Fibroblast of skin of right quadriceps (primary cell): ENCODE measurements around the gene MITF.

ENCODE experiments used
- DNase-seq: peaks from one replicate; pipeline ENCODE4 v3.0.0-alpha.2; 2013

Gene MITF

DNA sequence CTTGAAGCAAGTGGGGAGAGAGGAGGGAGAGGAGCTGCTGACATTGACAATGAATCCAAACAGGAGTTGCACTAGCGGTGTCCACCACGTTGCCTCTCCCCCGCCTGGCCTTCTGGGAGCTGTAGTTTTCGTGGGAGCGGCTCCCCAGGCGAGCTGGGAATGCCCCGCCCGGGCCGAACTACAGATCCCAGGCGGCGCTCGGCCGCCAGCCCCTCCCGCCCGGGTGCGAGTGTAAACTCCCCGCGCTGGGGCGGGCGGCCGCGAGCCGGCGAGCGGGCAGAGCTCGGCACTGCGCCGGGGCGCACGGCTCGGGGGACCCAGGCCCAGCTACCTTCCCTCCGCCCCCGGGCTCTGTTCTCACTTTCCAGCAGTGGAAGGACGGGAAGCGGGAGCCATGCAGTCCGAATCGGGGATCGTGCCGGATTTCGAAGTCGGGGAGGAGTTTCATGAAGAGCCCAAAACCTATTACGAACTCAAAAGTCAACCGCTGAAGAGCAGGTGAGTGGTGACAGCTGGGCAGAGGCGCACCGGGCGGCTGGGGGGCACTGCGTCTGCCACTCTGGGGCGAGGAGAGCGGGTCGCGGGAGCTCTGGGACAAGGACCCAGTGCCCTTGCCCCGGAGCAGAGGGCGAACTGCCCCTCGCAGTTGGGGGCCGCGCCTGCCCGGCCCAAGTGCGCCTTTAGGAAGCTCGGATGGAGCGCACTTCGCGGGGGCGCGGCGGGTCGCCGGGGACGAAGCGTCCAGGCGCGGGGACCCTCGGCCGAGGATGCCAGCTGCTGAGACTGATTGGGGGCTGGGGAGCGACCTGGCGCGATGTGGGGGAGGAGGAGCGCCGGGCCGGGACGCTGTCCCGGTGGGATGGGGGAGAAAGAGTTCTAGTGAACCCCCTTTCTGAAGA lies at the start of gene MITF:
MITF (plus strand) TSS at position 261 of the 899 bp plus-strand sequence; CDS start at position 395, 134 bp downstream.
- peak; percentile 85 for DNase-seq

DNA sequence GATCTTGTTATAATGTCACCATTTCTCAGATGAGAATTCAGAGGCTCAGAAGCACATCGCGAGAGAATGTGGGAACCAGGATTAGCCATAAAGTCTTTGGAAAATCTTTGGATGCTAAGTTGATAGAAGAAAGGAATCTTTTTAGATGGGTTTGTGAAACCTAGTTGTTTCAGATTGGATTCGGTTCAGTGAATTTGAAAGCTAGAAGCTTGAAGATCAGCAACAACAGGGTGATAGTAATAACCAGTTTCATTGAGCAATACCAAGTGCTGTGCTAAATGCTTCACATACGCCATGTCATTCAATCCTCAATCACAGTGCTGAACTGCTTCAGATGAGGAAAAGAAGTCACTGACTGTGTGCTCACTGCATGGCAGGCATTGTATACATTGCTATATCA lies 47.4 kb upstream of the MITF start:
- DNase-seq: no peak

DNA sequence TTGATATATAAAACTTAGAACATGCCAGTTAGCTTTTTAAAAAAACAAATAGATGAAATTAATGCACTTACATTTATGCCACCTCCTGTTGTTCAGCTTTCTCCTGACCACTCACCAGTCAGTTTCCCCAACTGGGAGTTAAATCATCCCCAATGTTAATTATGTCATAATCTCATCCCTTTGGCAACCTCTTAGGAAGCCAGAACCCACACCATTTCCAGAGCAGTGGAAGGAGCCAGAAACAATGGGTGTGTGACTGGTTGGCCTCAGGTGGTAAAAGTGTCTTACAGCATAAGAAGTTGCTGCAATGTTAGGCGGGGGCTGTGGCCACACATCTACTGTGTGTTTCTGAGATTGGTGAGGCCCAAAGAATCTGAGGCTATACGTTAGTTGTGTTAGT lies 46.5 kb upstream of the MITF start:
- no peak for DNase-seq

DNA sequence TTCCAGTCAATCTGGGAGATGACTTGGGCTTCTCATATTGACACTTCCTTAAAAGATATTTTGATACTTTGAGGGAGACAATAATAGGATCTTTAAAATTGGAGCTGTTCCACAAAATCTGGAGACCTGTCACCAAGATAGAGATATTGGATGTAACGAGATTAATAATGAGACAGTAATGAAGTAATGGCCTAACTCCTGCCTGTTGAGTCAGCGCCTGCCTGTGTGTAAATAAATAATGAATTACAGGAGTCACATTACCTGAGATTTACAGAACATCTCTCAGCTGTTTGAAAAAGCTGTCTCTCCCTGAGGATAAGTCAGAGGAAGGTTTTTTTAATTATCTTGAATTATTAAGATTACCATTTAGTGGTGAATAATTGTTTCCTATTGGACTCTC lies 43.8 kb upstream of the MITF start:
- no peak for DNase-seq

GRCh38 chr3:69695933-69696332 lies 43.3 kb upstream of the MITF start:
- no peak for DNase-seq

GRCh38 chr3:69696367-69696766 lies 42.9 kb upstream of the MITF start:
- DNase-seq: no peak

DNA sequence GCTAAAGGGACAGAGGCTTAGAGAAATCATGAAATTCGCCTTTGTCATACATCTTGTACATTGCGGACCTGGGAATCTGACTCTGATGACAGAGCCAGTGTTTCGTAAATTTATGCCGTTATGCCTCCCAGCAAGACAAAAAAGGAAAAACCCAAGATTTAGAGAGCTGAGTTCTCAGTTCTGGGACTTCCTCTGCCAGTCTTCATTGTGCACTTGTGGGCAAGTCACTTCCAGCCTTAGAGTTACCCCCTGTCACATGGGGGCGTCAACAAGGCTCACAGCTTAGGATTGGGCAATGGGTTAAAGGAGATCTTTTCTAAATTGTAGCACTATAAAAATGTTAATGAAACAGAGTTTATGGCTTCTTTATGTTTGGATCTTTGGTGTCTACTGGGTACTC lies 41.9 kb upstream of the MITF start:
- DNase-seq: no peak

DNA sequence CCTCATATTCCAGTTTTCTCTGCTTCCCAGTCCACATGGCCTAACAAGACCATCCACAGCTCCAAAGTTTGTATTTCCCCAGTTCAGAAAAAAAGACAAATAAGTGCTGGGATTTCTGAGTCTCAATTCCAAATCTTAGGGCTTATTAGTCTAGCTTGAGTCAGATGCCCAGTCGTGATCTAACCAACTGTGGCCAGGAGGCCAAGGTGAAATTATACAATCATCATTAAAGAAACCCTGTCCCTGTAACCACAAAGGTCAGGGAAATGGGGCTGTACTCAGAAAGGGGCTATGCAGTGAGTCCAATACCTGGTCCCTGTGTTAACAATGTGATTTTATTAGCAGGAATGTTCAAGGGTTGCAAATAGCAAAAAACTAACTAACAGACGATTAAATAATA lies 40.5 kb upstream of the MITF start:
- no peak for DNase-seq

GRCh38 chr3:69699183-69699582 lies 40.1 kb upstream of the MITF start:
- DNase-seq: no peak

DNA sequence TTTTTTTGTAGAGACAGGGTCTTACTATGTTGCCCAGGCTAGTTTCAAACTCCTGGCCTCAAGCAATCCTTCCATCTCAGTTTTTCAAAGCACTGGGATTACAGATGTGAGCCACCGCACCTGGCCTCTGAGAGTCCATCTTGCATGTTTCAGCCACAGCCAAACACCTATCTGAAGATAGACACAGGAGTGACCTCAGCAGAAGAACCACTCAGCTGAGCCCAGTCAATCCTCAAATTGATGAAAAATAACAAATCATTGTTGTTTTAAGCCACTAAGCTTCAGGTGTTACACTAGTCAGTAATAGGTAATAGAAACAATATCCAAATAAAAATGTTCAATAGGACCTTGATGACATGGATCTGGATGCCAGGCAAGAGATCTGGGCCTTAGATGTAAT lies 38.3 kb upstream of the MITF start:
- no peak for DNase-seq

- peak; percentile 88 for DNase-seq
Measured at GRCh38 chr3:69710153-69710977, 28.9 kb upstream of the MITF start.

GRCh38 chr3:69712269-69712668 lies 27.0 kb upstream of the MITF start:
- DNase-seq: no peak

DNA sequence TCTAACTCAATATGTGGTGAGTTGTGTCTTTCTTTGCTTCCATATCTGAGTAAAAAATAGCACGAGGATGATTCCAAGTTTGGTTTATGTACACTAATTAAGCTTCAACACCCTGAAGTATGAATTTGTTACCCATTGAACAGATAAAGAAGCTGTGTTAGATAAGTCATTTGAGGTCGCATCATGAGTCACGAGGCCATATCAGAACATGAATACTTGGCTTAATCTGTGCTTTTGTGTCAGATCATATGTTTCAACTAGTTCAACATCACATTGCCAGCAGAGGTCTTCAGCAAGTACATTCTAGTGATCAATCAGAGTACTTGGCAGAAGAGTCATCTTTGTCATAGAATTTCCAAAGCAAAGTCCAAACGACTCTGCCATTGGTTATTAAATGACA lies 26.3 kb upstream of the MITF start:
- DNase-seq: no peak

DNA sequence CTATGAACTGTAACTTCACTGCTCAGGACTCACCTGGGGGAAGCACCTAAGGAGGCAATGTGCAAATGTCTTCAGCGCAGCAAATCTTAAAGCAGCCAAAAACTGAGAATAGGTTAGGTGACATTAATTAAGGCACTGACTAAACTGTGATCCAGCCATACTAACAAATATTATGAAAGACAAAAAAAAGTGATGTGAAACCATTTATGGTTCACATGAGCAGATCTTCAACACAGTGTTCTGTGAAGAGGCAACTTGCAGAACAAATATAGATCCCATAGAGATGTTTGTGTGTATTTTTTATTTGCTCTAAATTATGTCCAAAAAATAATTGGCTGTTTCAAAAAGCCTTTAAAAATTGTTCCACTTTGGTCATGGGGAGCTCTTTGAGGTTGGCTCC lies 24.1 kb upstream of the MITF start:
- no peak for DNase-seq

DNA sequence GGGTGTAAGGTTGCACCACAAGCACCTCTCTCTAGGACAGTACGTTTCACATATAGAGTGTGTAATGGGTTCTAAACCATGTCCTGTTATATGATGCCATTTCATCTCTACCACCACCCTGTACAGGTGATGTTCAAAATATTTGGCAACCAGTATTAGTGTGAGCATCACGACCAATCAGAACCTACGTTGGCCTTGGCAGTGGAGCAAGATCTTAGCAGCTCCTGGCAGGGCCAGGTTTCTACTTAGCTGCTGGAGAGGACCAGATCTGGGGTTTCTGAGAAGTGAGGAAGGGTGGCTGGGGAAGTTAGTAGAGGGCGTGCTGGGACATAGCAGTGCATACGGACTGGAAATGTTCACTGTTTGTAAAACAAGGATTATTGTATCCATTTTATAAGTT lies 23.1 kb upstream of the MITF start:
- no peak for DNase-seq

- no peak for DNase-seq
Measured at GRCh38 chr3:69718866-69719586, 20.2 kb upstream of the MITF start.

GRCh38 chr3:69719587-69720122 lies 19.6 kb upstream of the MITF start:
- no peak for DNase-seq

DNA sequence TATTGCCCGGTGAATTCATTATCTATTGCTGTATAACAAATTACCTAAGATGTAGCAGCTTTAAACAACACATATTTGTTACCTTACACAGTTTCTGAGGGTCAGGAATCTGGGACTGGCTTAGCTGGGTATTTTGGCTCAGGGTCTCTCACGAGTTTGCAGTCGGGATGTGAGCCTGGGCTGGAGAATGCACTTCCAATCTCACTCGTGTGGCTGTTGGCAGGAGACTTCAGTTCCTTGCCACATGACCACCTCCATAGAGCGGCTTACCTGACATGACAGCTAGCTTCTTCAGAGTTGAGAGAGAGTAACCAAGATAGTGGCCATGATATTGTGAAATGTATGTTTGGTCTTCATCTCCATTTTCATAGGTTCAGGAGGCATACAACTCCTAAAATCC lies 18.4 kb upstream of the MITF start:
- DNase-seq: no peak

DNA sequence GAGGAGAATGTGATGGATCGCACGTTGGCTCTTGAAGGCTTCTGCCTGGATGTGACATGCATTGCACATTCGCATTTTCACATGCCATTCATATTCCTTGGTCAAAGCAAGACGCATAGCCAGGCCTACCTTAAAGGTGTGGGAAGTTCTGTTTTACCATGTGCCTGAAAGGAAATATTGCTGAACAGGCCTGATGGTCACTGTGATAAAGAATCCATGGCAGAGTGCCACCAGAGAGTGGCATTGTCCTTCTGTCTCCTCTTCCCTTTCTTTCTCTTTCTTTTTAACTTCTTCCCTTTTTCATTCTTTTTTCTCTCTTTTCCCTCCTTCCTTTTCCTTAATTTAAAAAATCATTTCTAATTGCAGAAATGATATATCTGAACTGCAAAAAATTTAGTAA lies 15.9 kb upstream of the MITF start:
- no peak for DNase-seq

DNA sequence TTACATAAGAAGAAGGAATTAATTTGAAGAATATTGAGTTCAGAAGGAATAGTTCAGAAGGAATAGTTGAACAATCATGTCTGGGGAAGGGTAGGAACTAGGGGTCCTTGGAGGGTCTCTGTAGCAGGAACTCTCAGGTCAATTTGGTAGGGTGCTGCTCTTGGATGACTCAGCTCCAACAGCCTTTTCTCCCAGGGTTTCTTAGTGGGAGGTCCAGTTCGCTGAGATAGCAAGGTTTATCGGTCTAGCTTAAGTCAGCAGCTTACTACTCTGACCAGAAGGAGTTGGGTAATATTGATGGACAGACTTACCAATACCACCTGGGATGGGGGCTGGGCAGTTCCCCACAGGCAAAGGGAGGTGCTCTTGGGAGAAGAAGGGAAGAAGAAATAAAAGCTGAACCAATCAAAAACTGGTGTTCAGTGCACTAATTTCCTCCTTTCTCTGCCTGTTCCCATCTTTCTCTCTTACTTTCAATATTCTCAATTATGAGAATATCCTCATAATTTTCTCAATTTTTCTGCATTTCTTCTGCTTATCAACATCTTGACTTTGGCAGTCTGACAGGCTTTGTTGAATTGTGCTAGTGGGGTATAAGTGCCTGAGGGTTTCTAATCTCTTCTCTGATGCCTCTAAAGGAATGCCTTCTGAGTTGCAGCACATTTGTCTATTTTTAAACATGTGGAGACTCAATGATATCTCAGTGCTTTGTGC lies 14.4 kb upstream of the MITF start:
- no peak for DNase-seq

- no peak for DNase-seq
Measured at GRCh38 chr3:69725994-69726571, 13.2 kb upstream of the MITF start.
